Transverse colon (tissue), 4 donors: ENCODE data around the gene AKT1S1.

Source experiments
- CTCF ChIP-seq, 5 experiments: fragments of 200-600 bp in 3 of 5; fragments of 450-650 bp in 2 of 5; sonication (generic) in 3 of 5; IDR thresholded peaks; 1 replicate in 2 of 5; 2 replicates in 3 of 5; pipeline ENCODE4 v1.5.1; 2016 to 2017; ENCODE audit warnings: antibody characterized with exemption in 5 of 5, inconsistent platforms in 3 of 5, mild to moderate bottlenecking in 2 of 5, moderate library complexity in 1 of 5
- EP300 ChIP-seq: sonication (generic); formaldehyde crosslinking; IDR thresholded peaks from one replicate; pipeline ENCODE4 v1.6.1; 2017; ENCODE audit warnings: antibody characterized with exemption, low read depth
- POLR2A ChIP-seq: fragments of 450-650 bp; IDR thresholded peaks from one replicate; pipeline ENCODE4 v1.6.1; 2016; ENCODE audit warnings: antibody characterized with exemption, mild to moderate bottlenecking, moderate library complexity
- POLR2AphosphoS5 ChIP-seq, 3 donors: sonication (generic); formaldehyde crosslinking; IDR thresholded peaks; one replicate each; pipeline ENCODE4 v1.6.1; 2016; ENCODE audit warnings: antibody characterized with exemption in 3 of 3

DNA sequence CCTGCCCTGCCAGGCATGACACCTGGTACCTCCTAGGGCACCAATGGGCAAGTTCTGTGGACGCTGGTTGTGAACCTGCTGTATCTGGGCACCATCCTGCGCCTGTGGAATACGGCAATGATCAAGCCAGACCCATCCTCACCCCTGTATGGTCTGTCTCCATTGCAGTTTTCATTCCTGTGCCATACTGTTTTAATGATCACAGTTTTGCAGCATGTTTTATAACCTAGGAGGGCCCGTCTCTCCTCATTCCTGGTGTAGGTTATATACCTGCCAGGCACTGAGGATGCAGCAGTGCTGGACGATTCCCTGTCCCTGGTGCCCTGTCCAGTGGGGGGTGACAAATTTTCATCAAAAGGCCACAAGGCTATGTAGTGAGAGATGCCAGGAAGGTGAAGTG lies 5.9 kb upstream of the AKT1S1 start:
- TF ChIP-seq CTCF (IDR thresholded peaks at IDR 0.05) (no peak), POLR2AphosphoS5 (IDR thresholded peaks at IDR 0.05) (no peak), POLR2A (no peak), EP300 (no peak)
